GM19324 (cell line): ENCODE results near the gene HTR5A.

ENCODE experiments used
- ATAC-seq: cut with Tn5 transposase; IDR thresholded peaks from one replicate; pipeline ENCODE4 v1.9.1; 2021; ENCODE audit warnings: mild to moderate bottlenecking, moderate library complexity; ENCODE audit not compliant: unreplicated experiment, low FRiP score

Gene HTR5A

DNA sequence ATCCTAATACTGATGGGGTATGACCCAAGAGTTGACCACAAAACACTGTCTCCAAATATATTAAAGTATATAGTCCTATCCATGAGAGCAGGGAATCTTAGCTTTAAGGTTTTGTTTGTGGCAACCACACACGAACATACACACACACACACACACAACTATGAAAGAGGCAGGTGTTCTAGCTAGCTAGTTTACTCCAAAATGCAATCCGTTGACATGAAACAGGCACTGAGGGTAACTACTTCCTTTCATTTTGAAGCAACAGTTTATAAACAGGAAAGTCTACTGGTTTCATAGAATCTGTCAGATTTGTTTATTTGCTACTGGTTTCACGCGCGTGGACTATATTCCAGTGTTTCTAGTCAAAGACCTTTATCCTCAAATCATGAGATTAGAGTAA lies 14.8 kb downstream of the HTR5A start:
- ATAC-seq, result no peak

DNA sequence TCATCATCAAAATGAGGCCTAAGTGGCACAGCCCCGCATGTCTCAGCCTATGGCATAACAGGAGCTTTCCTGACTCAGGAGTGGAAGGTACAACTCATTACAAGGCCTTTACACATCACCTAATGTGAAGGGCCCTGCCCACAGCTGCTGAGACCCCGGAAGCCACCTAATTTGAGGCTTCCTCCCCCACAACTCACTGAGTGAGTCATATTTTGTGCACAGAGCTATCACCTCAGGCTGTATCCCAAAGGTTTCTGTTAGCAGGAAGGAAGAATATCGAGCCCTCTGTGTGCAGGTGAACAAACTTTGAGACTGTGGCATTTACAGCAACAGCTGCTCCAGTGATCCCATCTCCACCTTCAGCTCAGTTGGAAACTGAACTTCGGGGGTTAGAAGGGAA lies 20.6 kb downstream of the HTR5A start:
- ATAC-seq, result no peak

DNA sequence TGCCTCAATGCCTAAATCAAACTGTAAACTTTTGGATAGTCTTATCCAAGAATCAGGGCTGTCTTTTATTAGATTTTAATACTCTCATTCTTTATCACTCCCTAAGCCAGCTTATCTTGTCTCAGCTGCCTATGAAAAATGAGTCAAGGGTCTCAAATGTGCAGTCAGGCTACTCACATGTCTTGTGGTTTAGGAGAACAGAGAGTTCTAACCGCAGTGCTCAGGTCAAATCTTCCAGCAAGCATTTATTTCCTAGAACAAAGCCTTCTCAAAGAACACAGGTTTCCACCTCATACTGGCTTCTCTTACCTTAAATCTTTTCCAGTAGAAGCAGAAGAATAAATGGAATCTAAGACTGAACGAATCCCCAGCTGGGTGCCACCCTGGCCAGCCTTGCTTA lies 23.5 kb downstream of the HTR5A start:
- no peak for ATAC-seq

DNA sequence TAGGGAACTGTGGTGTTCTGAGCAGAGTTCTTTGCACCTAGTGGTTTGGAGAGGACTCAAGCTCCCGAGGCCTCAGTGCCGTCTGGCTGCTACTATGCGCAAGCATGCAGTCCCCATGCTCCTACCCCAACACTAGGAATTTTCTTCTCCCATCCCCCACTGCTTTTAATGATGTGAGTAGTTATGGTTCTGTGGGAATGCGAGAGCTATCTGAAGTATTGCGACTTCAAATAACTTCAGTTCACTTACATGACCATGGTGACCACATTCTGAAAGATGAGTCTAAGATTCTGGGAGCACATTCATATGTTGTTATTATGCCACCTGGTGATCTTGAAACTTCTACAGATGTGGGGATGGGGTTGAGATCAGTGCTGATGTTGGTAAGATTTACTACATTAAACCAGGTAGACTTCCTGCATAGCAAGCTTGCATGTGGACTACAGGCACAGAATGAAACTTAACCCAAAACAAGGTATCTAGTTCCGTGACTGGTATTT lies 24.6 kb downstream of the HTR5A start:
- ATAC-seq, result no peak

DNA sequence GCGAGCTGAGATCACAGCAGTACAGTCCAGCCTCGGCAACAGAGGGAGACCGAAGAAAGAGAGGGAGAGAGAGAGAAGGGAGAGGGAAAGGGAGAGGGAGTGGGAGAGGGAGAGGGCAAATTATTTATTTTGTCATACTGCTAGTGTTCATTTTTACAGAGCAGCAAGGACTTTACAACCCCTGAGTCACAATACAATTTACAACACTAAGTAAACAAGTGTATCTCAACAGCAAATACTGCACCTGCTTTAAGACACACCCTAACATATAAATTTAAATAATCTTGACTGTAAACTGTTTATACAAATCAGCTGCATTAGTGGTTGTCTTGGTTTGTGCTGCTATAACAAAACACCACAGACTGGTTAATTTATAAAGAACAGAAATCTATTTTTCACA lies 27.2 kb downstream of the HTR5A start:
- ATAC-seq, result no peak

- ATAC-seq, result no peak
Measured at GRCh38 chr7:155103839-155104238, 33.7 kb downstream of the HTR5A start.

DNA sequence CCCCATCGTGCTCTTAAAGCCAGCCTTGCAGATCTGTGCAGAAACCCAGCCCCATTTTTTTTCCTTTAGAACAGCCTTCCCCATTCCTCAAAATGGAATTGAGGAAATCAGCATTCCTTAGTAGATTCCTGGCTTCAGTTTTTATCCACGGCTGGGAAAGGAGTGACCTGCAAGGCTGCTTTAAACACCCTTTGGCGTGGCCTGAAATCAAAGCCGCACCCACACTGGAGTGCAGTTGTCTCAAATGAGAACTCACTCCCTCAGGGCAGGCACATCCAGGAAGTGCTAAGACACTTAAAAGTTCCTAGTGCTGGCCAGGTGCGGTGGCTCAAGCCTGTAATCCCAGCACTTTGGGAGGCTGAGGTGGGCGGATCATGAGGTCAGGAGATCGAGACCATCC lies 34.8 kb downstream of the HTR5A start:
- ATAC-seq, result no peak

DNA sequence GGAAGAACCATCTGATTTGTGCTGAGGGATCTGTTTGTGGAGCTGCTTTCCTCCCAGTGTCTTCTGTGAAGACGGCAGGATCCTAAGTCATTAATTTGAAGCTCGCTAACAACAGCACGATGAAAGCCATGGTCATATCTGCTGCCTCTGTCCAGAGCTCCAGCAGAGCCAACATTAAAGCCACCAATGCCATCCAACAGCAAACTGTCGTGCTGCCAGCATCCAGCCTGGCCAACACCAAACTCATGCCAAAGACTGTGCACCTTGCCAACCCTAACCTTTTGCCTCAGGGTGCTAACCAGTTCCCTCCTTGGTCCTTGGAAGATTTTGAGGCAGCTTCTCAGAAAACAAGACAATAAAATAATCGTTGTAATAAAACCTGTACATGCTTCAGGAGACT lies 36.2 kb downstream of the HTR5A start:
- ATAC-seq, result no peak

DNA sequence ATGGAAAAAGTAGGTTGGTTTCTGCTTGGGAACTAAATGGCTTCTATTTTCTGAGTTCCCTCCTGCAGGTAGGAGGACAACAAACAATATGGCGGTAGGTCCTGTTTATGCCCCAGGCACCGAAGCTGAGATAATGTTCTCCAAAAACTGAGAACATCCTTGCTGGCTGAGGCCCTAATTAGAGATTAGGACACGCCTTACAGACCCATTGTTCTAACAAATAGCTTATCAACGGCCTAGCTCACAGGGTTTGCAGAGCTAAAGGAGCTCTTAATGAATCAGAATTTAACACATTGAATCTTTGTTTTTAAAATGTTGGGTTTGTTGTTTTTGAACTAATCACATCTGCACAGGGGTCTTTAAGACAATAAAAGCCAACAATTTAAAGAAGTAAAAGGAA lies 37.0 kb downstream of the HTR5A start:
- ATAC-seq, result no peak

GRCh38 chr7:155108144-155108901 lies 38.2 kb downstream of the HTR5A start:
- ATAC-seq, result no peak

- ATAC-seq, result no peak
Measured at GRCh38 chr7:155109121-155109520, 39.0 kb downstream of the HTR5A start.

DNA sequence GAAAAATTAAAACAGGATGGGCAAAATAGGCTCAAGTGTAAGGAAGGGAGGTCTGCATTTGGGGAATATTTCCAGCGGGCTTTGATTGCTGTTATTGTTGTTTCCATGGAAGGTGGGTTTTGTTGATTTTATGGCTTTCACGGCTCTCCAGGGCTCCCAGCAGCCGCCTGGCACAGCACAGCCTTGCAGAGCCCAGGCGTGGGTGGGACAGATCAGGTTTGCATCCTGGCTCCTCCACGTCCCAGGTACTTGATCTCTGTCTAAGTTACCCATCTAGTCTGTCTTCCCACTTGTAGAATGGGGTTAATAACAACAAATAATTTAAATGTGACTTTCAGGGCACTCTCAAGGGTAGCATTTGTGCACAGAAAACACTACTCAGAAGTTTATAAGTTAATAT lies 45.2 kb downstream of the HTR5A start:
- ATAC-seq, result no peak

DNA sequence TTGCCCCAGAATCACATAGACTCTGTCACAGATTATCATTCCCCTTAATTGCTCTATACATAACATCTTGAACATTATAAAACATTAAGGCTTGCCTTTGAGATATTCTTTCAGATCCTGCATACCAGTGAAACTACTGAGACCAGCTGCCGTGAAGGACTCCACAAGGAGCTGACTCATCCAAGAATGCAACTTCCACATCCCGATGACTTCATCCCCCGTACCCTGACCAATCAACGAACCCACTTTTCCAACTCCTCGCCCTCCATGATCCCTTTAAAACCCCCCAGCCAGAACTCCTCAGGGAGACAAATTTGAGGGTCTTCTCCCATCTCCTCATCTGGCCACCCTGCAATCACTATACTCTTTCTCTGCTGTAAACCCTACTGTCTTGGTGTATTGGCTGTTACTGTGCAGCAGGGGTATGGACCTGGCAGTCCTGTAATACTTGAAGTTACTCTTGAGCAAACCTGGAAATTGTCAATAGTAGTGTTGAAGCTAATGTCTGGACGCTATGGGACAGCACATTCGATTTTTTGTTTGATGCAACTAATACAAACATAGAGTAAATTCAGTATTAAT lies 49.8 kb downstream of the HTR5A start:
- no peak for ATAC-seq

- ATAC-seq, result no peak
Measured at GRCh38 chr7:155120460-155120859, 50.3 kb downstream of the HTR5A start.

DNA sequence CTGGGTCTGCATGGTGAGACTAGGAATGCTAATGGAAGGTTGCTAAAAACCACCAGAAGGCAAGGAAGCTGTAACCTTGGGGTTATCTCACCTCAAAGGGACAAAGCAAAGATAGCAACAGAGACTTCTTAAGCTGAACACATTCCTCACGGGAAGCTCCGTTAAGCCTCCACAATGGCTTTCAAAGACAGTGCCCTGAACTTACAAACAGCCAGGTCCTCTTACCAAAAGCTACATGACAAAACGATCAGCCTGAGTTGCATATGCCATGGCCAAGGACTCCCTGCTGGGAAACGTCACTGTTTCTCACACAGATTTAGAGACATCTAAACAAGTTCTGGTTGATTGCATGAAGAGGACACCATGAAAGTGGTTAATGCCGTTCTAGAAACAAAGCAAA lies 52.7 kb downstream of the HTR5A start:
- ATAC-seq, result no peak

- no peak for ATAC-seq
Measured at GRCh38 chr7:155123413-155123812, 53.3 kb downstream of the HTR5A start.

DNA sequence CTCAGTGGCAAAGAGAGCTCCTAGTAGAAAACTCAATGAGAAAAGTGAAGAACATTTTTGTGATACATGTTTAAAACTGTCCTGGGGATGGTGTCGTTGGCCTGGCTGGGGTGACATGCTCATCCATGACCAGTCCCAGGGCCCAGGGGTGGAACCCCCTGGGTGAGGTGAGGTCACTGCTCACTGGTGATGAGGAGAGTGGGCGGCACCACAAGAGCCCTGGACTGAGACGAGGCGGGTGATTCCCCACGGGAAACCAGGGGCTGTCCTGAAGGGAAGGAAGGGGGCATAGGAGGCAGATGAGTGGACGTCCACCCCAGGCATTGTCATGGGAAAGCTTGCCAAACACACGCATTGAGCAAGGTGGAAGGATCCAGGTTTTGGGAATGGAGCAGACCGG lies 54.6 kb downstream of the HTR5A start:
- no peak for ATAC-seq

DNA sequence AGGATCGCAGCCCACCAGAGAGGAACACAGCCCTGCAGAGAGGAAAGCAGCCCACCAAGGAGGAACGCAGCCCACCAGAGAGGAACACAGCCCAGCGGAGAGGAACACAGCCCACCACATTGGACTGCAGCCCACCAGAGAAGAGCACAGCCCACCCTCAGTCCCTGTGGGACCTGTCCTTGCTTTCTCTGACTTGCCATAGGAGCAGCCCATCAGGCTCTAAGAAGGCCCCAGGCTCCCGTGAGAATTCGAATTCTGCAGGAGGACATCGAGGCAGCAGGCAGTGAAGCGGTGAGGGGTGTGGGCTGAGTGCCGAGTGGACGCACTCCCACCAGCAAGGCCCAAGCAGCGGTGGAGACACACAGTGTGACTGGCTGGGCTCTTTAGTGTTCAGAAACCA lies 59.1 kb downstream of the HTR5A start:
- no peak for ATAC-seq

- no peak for ATAC-seq
Measured at GRCh38 chr7:155129789-155130188, 59.7 kb downstream of the HTR5A start.

- ATAC-seq, result no peak
Measured at GRCh38 chr7:155130493-155130892, 60.4 kb downstream of the HTR5A start.

DNA sequence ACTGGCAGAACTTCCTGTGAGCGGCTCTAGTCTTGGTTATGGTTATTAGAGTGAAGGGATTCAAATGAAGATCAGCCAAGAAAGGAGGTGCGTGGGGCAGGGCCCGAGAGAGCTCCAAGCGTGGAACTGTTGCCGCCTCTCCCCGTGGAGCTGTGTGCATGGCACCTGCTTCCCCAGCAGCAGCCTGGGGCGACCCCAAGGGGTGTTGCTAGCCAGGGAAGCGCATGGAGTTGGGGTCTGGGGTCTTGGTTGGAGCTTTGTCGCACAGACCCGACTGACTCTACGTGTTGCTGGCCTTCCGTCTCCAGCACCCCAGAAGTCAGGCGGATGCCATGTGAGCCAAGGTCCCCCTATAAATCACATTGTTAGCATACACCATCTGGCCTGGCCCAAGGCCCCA lies 61.0 kb downstream of the HTR5A start:
- ATAC-seq, result no peak

GRCh38 chr7:155132431-155132830 lies 62.3 kb downstream of the HTR5A start:
- no peak for ATAC-seq
